H1 (cell line): Measurements from ENCODE around the gene CCL8. TPM values are rescaled to one million over a fixed set of nuclear protein-coding genes. Genes with fewer than 3 reads are reported as not detected.

Experiments used
- CBX8 ChIP-seq: fragments of 300-800, 300-1000 bp; sonication (generic); IDR thresholded peaks from 2 replicates; pipeline ENCODE4 v1.7.1; 2016; ENCODE audit warnings: low read depth, low read length, borderline replicate concordance
- CHD7 ChIP-seq: fragments of 300-600 bp; sonication (generic); IDR thresholded peaks from 2 replicates; pipeline ENCODE4 v1.7.1; 2012; ENCODE audit warnings: low read length, moderate library complexity, mild to moderate bottlenecking, inconsistent platforms; ENCODE audit not compliant: insufficient replicate concordance
- CREB1 ChIP-seq: IDR thresholded peaks from 2 replicates; pipeline ENCODE4 v1.6.1; 2012; ENCODE audit warnings: inconsistent platforms
- HDAC2 ChIP-seq, 2 experiments: fragments of 300-600 bp in 1 of 2; sonication (generic) in 1 of 2; IDR thresholded peaks; 2 replicates each; pipeline ENCODE4 v1.6.1; 2011 to 2012; ENCODE audit warnings: low read depth in 2 of 2, low read length in 2 of 2, mild to moderate bottlenecking in 2 of 2, moderate library complexity in 2 of 2, borderline replicate concordance in 1 of 2, inconsistent platforms in 1 of 2
- NRF1 ChIP-seq: IDR thresholded peaks from 2 replicates; pipeline ENCODE4 v1.6.1; 2011; ENCODE audit warnings: mild to moderate bottlenecking, low read depth, low read length, improper control_type of control experiment
- TAF1 ChIP-seq: IDR thresholded peaks from 2 replicates; pipeline ENCODE4 v1.6.1; 2011; ENCODE audit warnings: mild to moderate bottlenecking, low read depth, low read length
- TEAD4 ChIP-seq: IDR thresholded peaks from 2 replicates; pipeline ENCODE4 v1.6.1; 2012; ENCODE audit warnings: low read depth, low read length, inconsistent platforms, mixed read lengths
- polyA plus RNA-seq, 7 experiments: library from polyadenylated mRNA; depleted of rRNA in 3 of 7; stranded (reverse) in 5 of 7; unstranded in 2 of 7; fragments of >200 nt in 5 of 7; fragments of 200-250 nt in 2 of 7; gene quantifications; 1 replicate in 5 of 7; 2 replicates in 1 of 7; 4 replicates in 1 of 7; pipeline versions ENCODE4 v1.2.1 to v1.2.3, GENCODE V29; 2011 to 2013; ENCODE audit warnings: missing spikeins in 2 of 7, mixed read lengths in 2 of 7
- total RNA-seq: library from RNA; stranded (reverse); fragmentation: NEBNext Ultra II Directional; extraction: Animal tissue kit (Norgen Biotek cat#: 25700); gene quantifications from 2 replicates; pipeline ENCODE4 v1.2.1, GENCODE V29; 2021

The CCL8 gene
- total and polyA plus RNA-seq, 2 of the 8 experiments (the other 6 are each of a cell fraction or from before 2014, with no cell fraction given) = not detected

- TF ChIP-seq TAF1 (no peak), NRF1 (no peak), TEAD4 (no peak), CREB1 (no peak), HDAC2 (IDR thresholded peaks at IDR 0.05; ENCODE audit: borderline replicate concordance in 1 of 2, low read depth in 2 of 2, low read length in 2 of 2) (no peak), CBX8 (no peak), CHD7 (no peak)
Measured at GRCh38 chr17:34321964-34322363, 2.7 kb downstream of the CCL8 start (continued).
